SHP77 (cell line): ENCODE measurements around the gene C1orf167.

Source experiments
- DNase-seq, 2 experiments: peaks; one replicate each; lab custom pipeline; 2025; lab: John Stamatoyannopoulos, UW

C1orf167 gene

DNA sequence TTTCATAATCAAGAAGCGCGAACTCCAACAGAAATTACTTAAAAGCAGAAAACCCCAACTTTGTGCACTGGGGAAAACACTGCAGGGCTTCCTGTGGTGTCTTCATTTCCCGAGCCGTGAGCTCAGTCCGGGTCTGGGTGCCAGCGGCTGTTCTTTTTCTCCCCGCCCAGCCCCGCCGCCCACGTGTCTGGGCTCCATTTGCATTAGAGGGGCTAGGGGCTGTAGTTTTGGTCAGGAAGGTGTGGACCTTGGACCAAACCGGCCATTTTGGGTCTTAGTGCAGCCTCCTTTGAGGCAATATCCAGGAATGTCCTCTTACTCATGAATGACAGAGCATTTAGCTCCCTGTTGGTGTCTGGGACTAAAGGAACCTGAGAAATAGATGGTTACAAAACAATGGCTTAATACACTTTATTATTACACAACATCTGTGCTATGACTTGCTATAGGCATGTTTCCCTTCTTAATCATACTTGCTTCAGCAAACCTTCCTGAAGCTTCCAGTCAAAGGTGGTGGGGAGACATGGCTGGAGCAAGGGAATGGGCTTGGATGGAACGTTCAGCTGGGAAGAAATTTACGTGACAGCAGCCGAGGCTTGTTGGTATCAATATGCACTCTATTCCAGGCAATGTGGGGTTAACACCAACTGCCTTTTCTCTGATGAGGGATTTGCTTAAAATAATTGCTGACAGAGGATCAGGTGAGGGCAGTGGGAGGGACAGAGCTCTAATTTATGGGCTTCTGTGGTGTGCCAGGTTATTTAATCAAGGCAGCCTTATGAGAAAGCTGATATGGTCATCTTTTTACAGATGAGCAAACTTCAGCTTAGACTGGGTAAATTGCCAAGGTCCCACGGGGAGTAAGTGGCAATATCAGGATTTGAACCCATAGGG lies 25.0 kb upstream of the C1orf167 start:
- peak; percentile 13 to 39 for DNase-seq

DNA sequence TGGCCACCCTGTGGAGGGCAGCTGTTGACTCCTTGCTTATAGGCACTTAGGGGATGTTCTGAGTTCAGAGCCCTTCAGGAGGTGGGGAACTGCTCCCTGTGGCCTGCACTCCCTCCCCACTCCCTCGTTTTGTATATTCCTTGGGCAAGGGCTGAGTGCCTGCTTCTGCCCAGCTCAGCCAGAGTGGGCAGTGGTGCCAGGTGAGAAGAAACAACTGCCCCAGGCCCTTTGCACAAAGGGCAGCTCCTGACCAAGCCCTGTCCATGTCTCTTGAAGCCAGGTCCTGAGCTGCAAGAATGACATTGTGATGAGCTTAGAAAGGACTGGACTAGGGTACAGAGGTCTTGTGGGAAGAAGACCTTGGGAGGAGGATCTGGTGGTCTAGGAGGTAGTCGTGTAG lies 23.9 kb upstream of the C1orf167 start:
- DNase-seq = no peak

DNA sequence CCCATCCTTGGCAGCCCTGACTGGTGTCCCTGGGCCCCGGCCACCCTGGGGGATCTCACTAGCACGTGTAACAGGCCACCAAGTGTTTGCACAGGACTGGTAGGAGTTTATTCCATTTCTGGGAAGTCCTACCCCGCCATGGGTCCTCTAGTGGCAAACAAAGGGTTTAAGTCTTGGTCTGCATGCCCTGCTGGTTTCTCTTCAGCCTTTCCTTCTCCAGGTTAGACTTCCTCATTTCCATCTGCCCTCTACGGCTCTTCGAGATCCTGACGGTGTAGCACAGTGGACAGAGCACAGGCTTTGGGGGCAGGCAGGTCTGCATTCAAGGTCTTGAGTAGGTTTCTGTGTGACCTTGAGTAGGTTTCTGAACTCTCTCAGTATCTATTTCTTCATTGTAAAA lies 23.2 kb upstream of the C1orf167 start:
- no peak for DNase-seq

DNA sequence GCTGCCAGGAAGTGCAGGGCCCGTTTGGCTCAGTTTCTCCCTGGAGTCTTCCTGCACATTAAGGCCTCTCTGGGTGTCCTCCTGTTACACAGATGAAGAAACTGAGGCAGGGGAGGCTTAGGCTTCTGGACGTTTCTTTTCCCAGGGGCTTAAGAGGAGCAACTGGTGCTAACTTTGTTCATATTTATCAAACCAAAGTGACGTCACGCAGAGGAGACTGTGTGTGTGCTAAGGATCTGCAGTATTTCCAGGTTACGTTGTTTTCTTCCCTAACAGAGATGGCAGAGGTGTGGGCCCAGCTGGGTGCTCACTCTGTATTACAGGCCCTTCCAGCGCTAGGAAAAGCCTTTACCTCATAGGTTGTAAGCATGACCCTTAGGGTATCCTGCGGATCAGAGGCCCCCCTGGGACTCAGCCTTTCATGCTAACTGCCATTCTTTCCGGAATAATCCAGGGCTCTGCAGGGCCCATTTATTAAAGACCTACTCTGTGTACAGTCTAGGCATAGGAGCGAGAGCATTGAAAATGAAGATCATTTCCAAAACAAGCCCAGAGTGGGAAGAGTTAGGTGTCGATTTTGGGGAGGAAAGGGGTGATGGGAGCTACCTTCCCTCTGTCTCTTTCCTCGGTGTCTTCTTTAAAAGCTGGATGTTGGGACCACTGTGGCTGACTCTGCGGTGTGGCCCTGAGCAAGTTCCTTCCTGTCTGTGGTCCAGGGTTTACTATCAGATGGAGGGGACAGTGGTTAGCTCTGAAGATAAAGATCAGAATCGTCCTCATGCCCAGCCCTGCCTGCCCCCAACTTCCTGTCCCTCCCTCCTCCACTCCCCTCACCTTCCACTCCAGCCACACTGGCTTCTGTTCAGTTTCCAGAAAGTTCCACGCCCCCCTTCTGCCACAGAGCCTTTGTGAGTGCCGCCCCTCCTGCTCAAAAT lies 21.5 kb upstream of the C1orf167 start:
- no peak for DNase-seq

DNA sequence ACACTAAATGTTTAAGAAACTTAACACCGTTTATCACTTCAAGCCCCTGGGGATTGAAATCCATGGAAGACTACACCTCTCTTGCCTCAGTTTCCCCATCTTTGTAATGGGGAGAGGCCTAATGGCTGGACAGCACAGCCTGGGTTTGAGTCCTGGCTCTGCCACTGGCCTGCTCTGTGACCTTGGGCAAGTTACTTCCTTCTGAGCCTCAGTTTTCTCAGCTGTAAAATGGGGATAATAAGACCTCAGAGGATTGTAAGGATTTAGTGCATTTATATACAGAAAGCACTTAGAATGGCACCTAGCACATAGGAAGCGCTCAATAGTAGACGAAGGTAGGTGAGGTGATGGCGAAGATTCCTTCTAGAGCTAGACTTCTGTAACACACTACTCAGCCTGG lies 20.5 kb upstream of the C1orf167 start:
- no peak for DNase-seq

DNA sequence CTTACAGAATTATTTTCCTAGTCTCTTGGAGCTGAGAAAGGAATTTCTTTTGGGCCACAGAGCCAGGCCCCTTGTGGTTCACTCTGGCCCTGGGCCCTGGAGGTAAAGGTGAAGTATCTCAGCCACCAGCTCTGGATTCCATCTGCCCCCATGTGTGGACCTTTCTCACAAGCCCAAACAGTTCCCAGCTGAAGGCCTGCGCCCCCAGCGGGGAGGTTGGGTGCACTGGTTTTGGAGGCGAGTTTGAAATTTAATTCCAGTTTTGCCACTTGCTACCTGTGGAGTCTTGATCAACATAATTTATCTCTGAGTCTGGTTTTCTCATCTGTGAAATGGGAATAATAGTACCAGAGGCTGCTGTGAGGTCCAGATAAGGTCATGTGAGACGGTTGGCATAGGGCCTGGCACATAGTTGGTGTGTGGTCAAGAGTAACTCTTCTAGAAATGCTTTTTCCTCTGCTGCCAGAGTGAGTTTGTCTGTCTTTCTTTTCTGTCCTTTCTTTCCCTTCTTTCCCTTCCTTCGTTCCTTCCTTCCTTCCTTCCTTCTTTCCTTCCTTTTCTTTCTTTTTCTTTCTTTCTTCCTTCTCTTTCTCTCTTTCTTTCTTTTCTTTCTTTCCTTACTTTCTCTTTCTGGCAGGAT lies 20.0 kb upstream of the C1orf167 start:
- DNase-seq = no peak

DNA sequence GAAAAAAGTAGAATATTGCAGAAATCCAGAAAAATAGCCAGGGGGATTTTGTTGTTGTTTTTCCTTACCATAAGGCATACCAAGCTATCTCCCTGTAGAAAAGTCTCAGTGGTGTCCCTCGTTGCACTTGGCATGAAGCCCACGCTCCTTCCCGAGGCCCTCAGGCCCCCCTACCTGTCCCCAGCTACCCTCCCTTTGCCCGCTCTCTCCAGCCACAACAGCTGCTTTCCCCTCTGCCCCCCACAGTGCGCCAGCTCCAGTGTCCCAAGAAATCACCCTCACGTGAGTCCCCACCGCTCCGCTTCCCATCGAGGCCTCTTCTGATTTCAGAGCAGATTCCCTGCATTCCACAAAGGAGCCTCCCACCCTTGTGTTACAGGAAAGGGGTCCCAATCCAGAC lies 17.7 kb upstream of the C1orf167 start:
- no peak for DNase-seq

DNA sequence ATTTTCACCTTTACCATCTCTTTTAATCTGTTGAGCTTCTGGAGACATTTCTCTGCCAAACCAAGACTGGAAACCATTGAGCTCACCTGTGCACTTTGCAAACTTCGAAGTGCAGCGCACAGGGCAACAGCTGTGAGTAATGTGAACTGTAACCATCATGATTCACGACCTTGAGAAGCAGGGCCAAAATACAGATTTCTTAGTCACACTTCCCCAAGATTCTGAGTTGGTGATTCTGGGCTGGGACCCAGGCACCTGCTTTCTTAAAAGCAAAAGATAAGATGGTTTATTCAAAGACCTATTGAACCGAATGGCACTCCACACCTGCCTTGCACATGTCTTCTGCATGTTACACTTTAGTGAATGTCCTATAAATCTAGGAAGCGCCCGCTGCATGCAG lies 15.9 kb upstream of the C1orf167 start:
- DNase-seq = no peak

DNA sequence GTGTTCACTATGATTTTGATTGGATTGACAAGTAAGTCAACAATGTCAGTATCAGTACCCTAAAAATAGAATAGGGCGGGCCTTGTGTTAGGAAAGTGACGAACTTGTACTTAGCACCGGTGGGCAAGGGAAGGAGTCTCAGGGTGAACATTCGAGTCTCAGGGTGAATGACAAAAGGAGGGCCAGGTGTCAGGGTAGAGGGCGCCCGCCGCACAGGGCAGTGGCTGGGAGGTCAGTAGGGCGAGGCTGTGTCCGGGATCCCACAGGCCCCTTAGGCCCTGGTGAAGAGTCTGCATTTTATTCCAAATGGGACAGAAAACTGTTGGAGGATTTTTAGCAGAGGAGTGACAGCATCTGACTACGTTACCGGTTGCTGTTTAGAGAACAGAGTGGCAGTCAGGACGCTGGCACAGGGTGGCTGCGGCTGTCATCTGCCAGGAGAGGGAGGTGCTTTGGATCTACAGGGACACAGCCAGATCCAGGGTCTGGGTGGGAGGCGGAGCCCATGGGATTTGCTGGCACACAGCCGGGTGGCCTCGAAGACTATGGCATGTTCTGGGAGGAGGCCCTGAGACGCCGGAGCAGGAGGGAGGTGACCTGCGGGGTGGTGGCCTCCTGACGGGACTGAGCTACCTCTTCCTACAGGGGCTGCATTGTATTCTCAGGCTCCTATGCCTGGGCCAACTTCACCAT lies 15.1 kb upstream of the C1orf167 start:
- DNase-seq = no peak

DNA sequence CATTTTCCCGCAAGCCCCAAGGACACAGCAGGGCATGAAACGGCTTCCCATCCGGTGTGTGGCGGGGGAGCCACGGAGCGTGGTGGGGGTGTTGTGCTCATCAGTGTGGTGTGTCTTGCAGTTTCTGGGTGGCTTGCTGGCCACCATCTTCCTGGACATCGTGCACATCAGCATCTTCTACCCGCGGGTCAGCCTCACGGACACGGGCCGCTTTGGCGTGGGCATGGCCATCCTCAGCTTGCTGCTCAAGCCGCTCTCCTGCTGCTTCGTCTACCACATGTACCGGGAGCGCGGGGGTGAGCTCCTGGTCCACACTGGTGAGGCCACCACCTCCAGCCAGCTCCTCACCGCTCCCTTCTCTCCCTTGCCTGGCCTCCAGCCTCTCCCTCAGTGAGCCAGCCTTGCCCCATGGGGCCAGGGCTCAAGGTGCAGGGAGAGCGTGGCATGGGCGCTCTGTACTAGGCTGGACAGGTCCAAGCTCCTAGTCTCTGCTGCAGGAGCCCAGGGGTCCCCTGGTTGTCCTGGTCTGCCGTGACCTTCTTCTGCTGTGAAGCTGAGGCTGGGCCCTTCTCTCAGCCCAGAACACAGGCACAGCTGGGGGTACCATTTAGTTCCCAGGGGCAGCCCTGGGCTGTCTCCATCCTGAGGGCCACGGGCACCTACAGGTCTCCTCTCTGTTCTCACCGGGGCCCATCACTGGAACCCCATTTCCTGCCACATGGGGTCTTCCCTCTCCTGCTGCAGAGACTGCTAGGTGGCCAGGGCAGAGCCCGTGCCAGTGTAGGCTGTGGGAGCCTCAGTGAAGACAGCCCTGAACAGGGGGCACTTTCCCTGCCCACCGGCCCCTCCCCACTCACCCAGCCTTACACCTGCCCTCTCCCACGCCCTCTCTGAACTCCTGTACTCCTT lies 13.4 kb upstream of the C1orf167 start:
- DNase-seq = no peak

DNA sequence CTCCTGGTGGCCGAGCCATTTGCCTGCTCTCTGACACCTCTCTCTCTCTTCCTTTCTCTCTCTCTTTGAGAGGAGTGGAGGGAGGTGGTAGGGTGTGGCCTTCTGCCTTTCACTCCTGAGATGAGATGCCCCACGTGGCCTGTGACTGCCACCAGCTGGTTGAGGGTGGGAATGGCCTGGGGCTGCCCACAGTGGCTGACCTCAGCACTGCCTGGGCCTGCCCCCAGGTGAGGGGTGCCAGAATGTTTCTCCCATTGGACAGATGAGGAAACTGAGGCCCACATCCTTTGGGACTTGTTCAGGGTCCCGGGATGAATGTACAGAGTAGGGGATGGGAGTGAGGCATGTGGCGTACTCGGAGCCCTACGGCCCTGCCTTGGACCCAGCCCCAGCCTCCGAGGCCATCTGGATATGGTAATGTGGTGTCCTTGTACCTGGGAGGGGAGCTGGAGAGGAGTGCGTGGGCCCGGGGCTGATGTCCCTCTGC lies 12.7 kb upstream of the C1orf167 start:
- peak; percentile 19 to 41 for DNase-seq

DNA sequence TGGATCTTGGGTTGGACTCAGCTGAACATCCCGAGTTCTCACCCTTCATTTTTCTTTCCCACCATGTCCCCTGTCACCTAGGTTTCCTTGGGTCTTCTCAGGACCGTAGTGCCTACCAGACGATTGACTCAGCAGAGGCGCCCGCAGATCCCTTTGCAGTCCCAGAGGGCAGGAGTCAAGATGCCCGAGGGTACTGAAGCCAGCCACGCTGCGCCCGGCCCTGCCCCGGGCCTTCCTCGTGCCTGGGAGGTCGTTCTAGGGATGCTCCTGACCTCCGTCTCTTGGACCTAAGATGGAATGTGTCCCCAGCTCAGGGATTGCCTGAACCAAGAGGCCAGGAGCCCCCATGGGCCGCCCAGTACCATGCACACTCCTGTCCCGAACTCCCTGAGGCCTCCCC lies 12.0 kb upstream of the C1orf167 start:
- no peak for DNase-seq

DNA sequence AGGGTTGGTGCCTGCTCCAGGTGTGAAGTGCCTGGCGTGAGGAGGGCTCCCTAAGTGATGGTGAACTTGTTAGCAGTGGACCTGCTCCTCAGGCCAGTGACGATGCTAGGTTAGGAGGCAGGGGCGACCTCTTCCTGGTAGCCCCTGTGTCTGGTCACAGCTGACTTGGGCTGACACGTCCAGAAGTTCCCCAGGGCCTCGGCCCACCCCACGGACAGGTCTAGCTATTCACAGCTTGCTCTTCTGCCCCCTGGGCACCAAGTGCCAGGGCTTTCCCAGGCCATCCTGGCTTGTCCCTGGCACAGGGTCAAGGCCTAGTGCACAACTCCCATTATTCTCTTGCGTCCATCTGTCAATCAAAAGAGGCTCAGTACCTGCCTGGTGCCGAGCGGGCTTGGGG lies 10.9 kb upstream of the C1orf167 start:
- DNase-seq = no peak

DNA sequence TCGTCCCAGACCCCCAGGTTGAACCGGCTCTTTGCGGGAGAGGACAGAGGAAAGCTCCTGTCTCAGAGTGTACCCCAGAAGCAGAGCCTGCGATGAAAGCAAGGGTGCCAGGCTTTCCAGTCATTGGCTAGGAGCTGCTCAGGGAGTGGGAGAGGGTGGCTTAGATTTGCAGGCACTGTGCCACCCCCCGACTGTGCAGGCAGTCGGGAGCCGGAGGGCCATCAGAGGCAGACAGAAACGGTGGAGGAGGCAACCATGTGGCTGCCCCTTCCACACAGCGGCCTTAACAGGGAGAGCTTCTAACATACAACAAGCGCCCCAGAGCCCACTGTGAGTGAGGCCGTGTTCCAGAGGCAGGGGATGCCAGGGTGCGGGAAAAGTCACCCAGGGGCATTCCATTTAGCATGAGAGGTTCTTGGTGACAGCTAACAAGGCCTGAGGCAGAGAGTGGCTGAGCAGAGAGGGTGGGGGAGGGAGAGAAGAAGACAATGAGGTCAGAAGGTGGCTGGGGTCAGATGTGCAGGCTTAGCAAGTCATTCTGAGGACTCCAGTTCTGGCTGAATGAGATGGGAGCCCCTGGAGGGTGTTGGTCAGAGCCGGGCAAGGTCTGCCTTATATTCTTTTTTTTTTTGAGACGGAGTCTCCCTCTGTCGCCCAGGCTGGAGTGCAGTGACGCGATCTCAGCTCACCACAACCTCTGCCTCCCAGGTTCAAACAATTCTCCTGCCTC lies 9.5 kb upstream of the C1orf167 start:
- DNase-seq = no peak

DNA sequence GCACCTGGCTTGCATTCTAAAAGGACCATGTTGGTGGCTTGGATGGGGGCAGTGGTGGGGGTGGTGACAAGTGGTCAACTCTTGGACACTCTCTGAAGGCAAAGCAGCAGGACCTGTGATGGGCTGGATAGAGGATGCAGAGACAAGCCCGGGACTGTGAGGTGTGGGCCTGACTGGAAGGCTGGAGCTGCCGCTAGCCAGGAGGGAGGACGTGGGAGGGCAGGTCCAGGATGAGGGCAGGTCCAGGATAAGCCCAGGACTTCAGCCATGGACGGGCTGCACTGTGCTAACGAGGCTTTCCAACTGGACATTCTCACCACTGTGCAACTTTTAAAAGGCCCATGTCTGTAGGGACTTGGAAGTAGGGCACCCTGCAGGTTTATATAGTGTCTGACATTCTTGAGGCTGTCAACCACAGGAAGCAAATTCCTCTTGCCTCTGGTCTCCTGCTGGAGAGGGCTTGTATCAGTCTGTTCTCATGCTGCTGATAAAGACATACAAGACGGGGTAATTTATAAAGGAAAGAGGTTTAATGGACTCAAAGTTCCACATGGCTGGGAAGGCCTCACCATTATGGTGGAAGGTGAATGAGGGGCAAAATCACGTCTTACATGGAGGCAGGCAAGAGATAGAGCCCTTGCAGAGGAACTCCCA lies 8.3 kb upstream of the C1orf167 start:
- no peak for DNase-seq

DNA sequence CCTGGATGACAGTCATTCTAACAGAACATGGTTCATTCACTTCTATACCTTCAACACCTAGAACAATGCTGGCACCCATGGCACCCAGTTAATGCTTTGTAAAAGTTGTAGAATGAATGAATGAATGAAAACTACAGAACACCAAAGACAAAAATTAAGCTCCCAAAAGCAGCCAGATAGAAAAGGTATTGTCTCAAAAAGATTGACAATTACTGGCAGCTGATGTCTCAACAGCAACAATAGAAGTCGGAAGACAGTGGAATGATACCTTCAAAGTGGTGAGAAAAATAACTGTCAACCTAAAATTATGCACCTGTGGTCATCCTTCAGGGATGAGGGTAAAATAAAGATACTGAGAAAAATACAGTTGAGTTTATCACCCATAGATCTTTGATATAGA lies 4.9 kb upstream of the C1orf167 start:
- DNase-seq = no peak

DNA sequence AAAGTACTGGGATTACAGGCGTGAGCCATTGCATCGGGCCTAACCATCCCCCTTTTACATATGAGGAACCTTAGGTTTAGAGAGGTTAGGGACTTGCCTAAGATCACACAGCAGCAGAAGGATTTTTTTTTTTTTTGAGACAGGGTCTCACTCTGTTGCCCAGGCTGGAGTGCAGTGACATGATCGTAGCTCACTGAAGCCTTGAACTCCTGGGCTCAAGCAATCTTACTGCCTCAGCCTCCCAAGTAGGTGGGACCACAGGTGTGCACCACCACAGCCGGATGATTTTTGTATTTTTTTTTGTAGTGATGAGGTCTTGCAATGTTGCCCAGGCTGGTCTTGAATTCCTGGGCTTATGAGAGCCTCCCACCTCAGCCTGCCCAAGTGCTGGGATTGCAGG lies 2.2 kb upstream of the C1orf167 start:
- DNase-seq = no peak

DNA sequence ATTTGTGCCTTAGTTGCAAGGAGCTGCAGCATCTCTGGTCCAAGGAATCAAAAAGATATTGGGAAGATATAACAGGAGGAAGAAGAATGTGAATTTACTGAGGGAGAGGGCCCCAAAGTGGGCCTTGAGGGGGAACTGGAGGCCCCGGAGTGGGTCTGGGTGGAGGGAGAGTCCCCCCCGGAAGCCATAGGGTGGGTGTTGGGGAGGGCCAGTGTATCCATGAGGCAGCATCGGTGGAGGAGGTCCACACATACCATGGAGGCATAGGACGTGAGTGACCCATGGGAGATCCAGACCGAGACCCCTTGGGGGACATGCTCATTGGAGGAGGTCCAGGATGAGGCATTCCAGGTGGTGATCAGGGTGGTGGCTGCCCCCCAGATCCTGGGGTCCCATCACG lies 708 bp upstream of the C1orf167 start:
- no peak for DNase-seq

DNA sequence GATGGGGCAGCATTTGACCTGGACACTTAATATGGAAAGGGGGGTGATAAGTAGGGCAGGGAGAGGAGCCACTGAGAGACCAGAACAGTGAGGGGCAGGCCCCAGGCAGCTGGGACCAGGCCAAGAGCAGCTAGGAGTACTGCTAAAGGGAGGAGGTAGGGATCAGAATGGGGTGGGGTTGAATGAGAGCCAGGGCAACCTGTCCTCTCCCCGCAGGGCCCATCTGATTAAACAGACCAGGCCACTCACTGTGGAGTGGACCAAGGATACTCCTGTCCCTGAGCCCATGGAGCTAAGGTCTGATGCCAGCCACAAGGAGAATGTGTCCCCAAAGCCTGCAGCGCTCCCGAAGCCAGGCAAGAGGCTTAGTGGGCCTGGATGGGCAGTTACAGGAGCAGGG lies 2.1 kb downstream of the C1orf167 start:
- no peak for DNase-seq
